WTC11 (cell line): ENCODE data around the gene PPP1R11.

ENCODE experiments used
- CREM ChIP-seq: sonication (generic); formaldehyde crosslinking; IDR thresholded peaks from 2 replicates; pipeline ENCODE4 v1.8.1; 2022; ENCODE audit warnings: mild to moderate bottlenecking, missing genetic modification reagents, moderate library complexity
- GABPB1 ChIP-seq: sonication (generic); formaldehyde crosslinking; IDR thresholded peaks from 2 replicates; pipeline ENCODE4 v1.8.1; 2023; ENCODE audit warnings: mild to moderate bottlenecking, missing genetic modification reagents
- NR1H2 ChIP-seq: sonication (generic); formaldehyde crosslinking; IDR thresholded peaks from 2 replicates; pipeline ENCODE4 v1.9.0; 2021; ENCODE audit warnings: mild to moderate bottlenecking, moderate library complexity, missing genetic modification reagents
- ZNF138 ChIP-seq: sonication (generic); formaldehyde crosslinking; conservative IDR thresholded peaks from 2 replicates; pipeline ENCODE4 v1.8.1; 2022; ENCODE audit warnings: mild to moderate bottlenecking, moderate library complexity, missing genetic modification reagents
- TF ChIP-seq, protein P1 (sequence below): fragments of 200-600 bp; IDR thresholded peaks from 2 replicates; pipeline ENCODE4 v1.8.0; 2022; ENCODE audit warnings: antibody characterized with exemption
- TF ChIP-seq, protein P2 (sequence below): sonication (generic); formaldehyde crosslinking; IDR thresholded peaks from 2 replicates; pipeline ENCODE4 v1.8.1; 2022; ENCODE audit warnings: low read depth, mild to moderate bottlenecking, moderate library complexity, missing genetic modification reagents, borderline replicate concordance
- TF ChIP-seq, protein P3 (sequence below): sonication (generic); formaldehyde crosslinking; IDR thresholded peaks from 2 replicates; pipeline ENCODE4 v1.8.1; 2023; ENCODE audit warnings: mild to moderate bottlenecking, missing genetic modification reagents, moderate library complexity
- TF ChIP-seq, protein P4 (sequence below): sonication (generic); formaldehyde crosslinking; IDR thresholded peaks from 2 replicates; pipeline ENCODE4 v1.8.0; 2022; ENCODE audit warnings: mild to moderate bottlenecking, missing genetic modification reagents
- TF ChIP-seq, protein P5 (sequence below): fragments of 250-450 bp; sonication (Bioruptor Pico); IDR thresholded peaks from 2 replicates; pipeline ENCODE4 v1.9.0; 2021; ENCODE audit warnings: mild to moderate bottlenecking
- TF ChIP-seq, protein P6 (sequence below): sonication (generic); formaldehyde crosslinking; IDR thresholded peaks from 2 replicates; pipeline ENCODE4 v1.8.1; 2023; ENCODE audit warnings: mild to moderate bottlenecking, missing genetic modification reagents, moderate library complexity
- TF ChIP-seq, protein P7 (sequence below): sonication (generic); formaldehyde crosslinking; IDR thresholded peaks from 2 replicates; pipeline ENCODE4 v1.8.1; 2023; ENCODE audit warnings: mild to moderate bottlenecking, missing genetic modification reagents
- TF ChIP-seq, protein P8 (sequence below): sonication (generic); formaldehyde crosslinking; IDR thresholded peaks from 2 replicates; pipeline ENCODE4 v1.8.1; 2022; ENCODE audit warnings: low read depth, missing genetic modification reagents, borderline replicate concordance
- TF ChIP-seq, protein P9 (sequence below): sonication (generic); formaldehyde crosslinking; IDR thresholded peaks from 2 replicates; pipeline ENCODE4 v1.8.0; 2022; ENCODE audit warnings: mild to moderate bottlenecking, missing genetic modification reagents

DNA sequence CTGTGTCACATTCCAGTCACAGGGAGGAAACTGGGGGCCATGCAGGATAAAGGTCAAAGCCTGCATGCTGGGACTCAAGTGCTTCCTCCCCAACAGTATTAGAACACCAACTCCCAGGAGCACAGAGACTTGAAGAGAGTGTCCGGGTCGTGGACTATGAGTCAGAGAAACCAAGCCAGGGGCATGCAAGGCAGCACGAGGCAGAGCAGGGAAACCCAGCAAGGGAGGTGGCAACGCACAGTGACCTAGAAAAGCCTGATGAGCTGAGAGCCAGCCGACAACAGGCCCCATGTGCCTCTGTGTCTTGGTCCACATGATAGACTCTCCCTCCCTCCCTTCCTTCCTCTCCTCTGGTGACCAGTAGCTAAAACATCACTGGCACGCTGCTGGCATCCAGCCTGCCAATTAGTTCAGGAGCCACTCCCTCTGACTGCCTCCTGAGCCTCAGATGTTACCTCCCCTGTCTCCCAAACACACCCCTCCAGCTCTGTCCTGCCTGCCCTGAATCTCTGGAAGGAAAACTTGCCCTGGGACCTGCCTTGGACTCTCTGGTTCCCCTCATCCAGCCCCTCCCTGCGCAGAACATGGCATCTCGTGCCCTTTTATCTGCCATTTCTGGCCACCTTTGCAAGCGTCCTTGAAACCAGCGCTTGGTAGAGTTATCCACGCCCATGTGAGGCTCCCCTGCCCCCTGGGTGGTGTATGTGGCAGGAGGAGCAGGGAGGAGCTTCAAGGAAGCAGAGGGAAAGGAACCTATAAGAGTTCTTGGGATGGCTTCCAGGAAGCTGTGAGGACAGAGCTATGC is 24.8 kb downstream of the PPP1R11 start:
- TF ChIP-seq, protein P1, sequence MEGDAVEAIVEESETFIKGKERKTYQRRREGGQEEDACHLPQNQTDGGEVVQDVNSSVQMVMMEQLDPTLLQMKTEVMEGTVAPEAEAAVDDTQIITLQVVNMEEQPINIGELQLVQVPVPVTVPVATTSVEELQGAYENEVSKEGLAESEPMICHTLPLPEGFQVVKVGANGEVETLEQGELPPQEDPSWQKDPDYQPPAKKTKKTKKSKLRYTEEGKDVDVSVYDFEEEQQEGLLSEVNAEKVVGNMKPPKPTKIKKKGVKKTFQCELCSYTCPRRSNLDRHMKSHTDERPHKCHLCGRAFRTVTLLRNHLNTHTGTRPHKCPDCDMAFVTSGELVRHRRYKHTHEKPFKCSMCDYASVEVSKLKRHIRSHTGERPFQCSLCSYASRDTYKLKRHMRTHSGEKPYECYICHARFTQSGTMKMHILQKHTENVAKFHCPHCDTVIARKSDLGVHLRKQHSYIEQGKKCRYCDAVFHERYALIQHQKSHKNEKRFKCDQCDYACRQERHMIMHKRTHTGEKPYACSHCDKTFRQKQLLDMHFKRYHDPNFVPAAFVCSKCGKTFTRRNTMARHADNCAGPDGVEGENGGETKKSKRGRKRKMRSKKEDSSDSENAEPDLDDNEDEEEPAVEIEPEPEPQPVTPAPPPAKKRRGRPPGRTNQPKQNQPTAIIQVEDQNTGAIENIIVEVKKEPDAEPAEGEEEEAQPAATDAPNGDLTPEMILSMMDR = no peak
- TF ChIP-seq GABPB1 (CRISPR knock-in tag) (no peak), CREM (CRISPR knock-in tag) (no peak), NR1H2 (no peak), ZNF138 (CRISPR knock-in tag) (no peak)
- TF ChIP-seq, protein P2, sequence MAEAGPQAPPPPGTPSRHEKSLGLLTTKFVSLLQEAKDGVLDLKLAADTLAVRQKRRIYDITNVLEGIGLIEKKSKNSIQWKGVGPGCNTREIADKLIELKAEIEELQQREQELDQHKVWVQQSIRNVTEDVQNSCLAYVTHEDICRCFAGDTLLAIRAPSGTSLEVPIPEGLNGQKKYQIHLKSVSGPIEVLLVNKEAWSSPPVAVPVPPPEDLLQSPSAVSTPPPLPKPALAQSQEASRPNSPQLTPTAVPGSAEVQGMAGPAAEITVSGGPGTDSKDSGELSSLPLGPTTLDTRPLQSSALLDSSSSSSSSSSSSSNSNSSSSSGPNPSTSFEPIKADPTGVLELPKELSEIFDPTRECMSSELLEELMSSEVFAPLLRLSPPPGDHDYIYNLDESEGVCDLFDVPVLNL (CRISPR knock-in tag) = no peak
- TF ChIP-seq, protein P3, sequence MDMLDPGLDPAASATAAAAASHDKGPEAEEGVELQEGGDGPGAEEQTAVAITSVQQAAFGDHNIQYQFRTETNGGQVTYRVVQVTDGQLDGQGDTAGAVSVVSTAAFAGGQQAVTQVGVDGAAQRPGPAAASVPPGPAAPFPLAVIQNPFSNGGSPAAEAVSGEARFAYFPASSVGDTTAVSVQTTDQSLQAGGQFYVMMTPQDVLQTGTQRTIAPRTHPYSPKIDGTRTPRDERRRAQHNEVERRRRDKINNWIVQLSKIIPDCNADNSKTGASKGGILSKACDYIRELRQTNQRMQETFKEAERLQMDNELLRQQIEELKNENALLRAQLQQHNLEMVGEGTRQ (CRISPR knock-in tag) = no peak
- TF ChIP-seq, protein P4, sequence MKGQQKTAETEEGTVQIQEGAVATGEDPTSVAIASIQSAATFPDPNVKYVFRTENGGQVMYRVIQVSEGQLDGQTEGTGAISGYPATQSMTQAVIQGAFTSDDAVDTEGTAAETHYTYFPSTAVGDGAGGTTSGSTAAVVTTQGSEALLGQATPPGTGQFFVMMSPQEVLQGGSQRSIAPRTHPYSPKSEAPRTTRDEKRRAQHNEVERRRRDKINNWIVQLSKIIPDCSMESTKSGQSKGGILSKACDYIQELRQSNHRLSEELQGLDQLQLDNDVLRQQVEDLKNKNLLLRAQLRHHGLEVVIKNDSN (CRISPR knock-in tag) = no peak
- TF ChIP-seq, protein P5, sequence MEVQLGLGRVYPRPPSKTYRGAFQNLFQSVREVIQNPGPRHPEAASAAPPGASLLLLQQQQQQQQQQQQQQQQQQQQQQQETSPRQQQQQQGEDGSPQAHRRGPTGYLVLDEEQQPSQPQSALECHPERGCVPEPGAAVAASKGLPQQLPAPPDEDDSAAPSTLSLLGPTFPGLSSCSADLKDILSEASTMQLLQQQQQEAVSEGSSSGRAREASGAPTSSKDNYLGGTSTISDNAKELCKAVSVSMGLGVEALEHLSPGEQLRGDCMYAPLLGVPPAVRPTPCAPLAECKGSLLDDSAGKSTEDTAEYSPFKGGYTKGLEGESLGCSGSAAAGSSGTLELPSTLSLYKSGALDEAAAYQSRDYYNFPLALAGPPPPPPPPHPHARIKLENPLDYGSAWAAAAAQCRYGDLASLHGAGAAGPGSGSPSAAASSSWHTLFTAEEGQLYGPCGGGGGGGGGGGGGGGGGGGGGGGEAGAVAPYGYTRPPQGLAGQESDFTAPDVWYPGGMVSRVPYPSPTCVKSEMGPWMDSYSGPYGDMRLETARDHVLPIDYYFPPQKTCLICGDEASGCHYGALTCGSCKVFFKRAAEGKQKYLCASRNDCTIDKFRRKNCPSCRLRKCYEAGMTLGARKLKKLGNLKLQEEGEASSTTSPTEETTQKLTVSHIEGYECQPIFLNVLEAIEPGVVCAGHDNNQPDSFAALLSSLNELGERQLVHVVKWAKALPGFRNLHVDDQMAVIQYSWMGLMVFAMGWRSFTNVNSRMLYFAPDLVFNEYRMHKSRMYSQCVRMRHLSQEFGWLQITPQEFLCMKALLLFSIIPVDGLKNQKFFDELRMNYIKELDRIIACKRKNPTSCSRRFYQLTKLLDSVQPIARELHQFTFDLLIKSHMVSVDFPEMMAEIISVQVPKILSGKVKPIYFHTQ (CRISPR knock-in tag) = no peak
- TF ChIP-seq, protein P6, sequence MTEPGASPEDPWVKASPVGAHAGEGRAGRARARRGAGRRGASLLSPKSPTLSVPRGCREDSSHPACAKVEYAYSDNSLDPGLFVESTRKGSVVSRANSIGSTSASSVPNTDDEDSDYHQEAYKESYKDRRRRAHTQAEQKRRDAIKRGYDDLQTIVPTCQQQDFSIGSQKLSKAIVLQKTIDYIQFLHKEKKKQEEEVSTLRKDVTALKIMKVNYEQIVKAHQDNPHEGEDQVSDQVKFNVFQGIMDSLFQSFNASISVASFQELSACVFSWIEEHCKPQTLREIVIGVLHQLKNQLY (CRISPR knock-in tag) = no peak
- TF ChIP-seq, protein P7, sequence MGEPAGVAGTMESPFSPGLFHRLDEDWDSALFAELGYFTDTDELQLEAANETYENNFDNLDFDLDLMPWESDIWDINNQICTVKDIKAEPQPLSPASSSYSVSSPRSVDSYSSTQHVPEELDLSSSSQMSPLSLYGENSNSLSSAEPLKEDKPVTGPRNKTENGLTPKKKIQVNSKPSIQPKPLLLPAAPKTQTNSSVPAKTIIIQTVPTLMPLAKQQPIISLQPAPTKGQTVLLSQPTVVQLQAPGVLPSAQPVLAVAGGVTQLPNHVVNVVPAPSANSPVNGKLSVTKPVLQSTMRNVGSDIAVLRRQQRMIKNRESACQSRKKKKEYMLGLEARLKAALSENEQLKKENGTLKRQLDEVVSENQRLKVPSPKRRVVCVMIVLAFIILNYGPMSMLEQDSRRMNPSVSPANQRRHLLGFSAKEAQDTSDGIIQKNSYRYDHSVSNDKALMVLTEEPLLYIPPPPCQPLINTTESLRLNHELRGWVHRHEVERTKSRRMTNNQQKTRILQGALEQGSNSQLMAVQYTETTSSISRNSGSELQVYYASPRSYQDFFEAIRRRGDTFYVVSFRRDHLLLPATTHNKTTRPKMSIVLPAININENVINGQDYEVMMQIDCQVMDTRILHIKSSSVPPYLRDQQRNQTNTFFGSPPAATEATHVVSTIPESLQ = no peak
- TF ChIP-seq, protein P8, sequence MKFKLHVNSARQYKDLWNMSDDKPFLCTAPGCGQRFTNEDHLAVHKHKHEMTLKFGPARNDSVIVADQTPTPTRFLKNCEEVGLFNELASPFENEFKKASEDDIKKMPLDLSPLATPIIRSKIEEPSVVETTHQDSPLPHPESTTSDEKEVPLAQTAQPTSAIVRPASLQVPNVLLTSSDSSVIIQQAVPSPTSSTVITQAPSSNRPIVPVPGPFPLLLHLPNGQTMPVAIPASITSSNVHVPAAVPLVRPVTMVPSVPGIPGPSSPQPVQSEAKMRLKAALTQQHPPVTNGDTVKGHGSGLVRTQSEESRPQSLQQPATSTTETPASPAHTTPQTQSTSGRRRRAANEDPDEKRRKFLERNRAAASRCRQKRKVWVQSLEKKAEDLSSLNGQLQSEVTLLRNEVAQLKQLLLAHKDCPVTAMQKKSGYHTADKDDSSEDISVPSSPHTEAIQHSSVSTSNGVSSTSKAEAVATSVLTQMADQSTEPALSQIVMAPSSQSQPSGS = no peak
- TF ChIP-seq, protein P9, sequence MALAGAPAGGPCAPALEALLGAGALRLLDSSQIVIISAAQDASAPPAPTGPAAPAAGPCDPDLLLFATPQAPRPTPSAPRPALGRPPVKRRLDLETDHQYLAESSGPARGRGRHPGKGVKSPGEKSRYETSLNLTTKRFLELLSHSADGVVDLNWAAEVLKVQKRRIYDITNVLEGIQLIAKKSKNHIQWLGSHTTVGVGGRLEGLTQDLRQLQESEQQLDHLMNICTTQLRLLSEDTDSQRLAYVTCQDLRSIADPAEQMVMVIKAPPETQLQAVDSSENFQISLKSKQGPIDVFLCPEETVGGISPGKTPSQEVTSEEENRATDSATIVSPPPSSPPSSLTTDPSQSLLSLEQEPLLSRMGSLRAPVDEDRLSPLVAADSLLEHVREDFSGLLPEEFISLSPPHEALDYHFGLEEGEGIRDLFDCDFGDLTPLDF (CRISPR knock-in tag) = no peak
